ENCODE data around the gene ARHGAP11A. TPM values are rescaled to one million over a fixed set of nuclear protein-coding genes. Genes with fewer than 3 reads are reported as not detected.
A peak's percentile ranks its signal among the peaks of the same experiment; 100 is the strongest.

Gene ARHGAP11A
- total and polyA plus RNA-seq, 3 donors from 2014 or later, result 9.8 to 14.8 (median 12.6) TPM

DNA sequence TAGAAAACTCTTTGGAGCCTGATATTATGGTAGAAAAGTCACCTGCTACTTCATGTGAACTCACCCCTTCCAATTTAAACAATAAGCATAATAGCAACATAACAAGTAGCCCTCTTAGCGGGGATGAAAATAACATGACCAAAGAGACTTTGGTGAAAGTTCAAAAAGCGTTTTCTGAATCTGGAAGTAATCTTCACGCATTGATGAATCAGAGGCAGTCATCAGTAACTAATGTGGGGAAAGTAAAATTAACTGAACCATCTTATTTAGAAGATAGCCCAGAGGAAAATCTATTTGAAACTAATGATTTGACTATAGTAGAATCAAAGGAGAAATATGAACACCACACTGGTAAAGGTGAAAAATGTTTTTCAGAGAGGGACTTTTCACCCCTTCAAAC is 21.1 kb downstream of the ARHGAP11A start:
- WGBS, 2 donors, result 96 to 97% methylated on average over 3 of the region's 3 CpGs
- intact Hi-C loops (cut with DNase I; ENCODE audit: low total_unique reads), result no loop called here

GRCh38 chr15:32636908-32637567 is 21.7 kb downstream of the ARHGAP11A start:
- no peak overlapping the region for H3K4me3 ChIP-seq
- TF ChIP-seq POLR2A (IDR thresholded peaks at IDR 0.05), result no peak
- TF ChIP-seq CTCF (IDR thresholded peaks at IDR 0.05), result no peak

More for the DNA sequence above, 21.1 kb downstream of the ARHGAP11A start:
- TF ChIP-seq POLR2A (IDR thresholded peaks at IDR 0.05), result no peak
- TF ChIP-seq CTCF (IDR thresholded peaks at IDR 0.05), result no peak
- Histone ChIP-seq H3K27me3 (no peaks in the 10 kb centered on the region), H3K36me3 (ENCODE audit: low read depth, missing control alignments) (no peaks in the 10 kb centered on the region), H3K9me3 (no peaks in the 10 kb centered on the region), H3K27ac (no peak overlapping the region), H3K4me3 (no peak overlapping the region), H3K4me1 (no peaks in the 10 kb centered on the region)
- no peak for DNase-seq

GRCh38 chr15:32637704-32638103 is 22.4 kb downstream of the ARHGAP11A start:
- TF ChIP-seq POLR2A (IDR thresholded peaks at IDR 0.05) (no peak), CTCF (IDR thresholded peaks at IDR 0.05) (no peak)
- H3K9me3 ChIP-seq, result no peaks in the 10 kb centered on the region
- H3K4me3 ChIP-seq, result no peak overlapping the region
- intact Hi-C loops (cut with DNase I; ENCODE audit: low total_unique reads), result no loop called here
- no peaks in the 10 kb centered on the region for H3K27me3 ChIP-seq
- no peak overlapping the region for H3K27ac ChIP-seq
- 93 to 100% methylated on average over 1 of the region's 1 CpG for WGBS, 2 donors
- H3K4me1 ChIP-seq, result no peaks in the 10 kb centered on the region
- H3K36me3 ChIP-seq (ENCODE audit: low read depth, missing control alignments), result no peaks in the 10 kb centered on the region
- no peak for DNase-seq

More at GRCh38 chr15:32636908-32637567, 21.7 kb downstream of the ARHGAP11A start:
- H3K27me3 ChIP-seq, result no peaks in the 10 kb centered on the region
- H3K4me1 ChIP-seq, result no peaks in the 10 kb centered on the region
- DNase-seq, result no peak
- no peaks in the 10 kb centered on the region for H3K9me3 ChIP-seq
- intact Hi-C loops (cut with DNase I; ENCODE audit: low total_unique reads), result no loop called here
- WGBS, 2 donors, result 94 to 96% methylated on average over 8 of the region's 8 CpGs
- H3K36me3 ChIP-seq (ENCODE audit: low read depth, missing control alignments), result no peaks in the 10 kb centered on the region
- no peak overlapping the region for H3K27ac ChIP-seq

- no peaks in the 10 kb centered on the region for H3K9me3 ChIP-seq
- no peaks in the 10 kb centered on the region for H3K27me3 ChIP-seq
- WGBS, 2 donors, result 6 to 9% methylated on average over 21 to 22 of the region's 22 CpGs
- no peak within 1 kb of the TSS for H3K27ac ChIP-seq
- TF ChIP-seq CTCF (IDR thresholded peaks at IDR 0.05) (no peak), POLR2A (IDR thresholded peaks at IDR 0.05) (no peak)
- H3K4me3 ChIP-seq, result peak within 1 kb of the TSS in 1 of 2 donors; percentile 6
- no peaks in the 10 kb centered on the region for H3K4me1 ChIP-seq
- H3K36me3 ChIP-seq (ENCODE audit: low read depth, missing control alignments), result no peaks in the 10 kb centered on the region
- no peak for DNase-seq
- intact Hi-C loops (cut with DNase I; ENCODE audit: low total_unique reads), result no loop called here
Observed at GRCh38 chr15:32641517-32642059, 26.3 kb downstream of the ARHGAP11A start, which contains the start of gene SCG5. Gene SCG5 (plus strand): TSS chr15:32641710. CDS start chr15:32643593, 1,883 bp downstream.
